ENCODE data around the gene NLGN3.

GRCh38 chrX:71173440-71173839, 28.8 kb downstream of the NLGN3 start:
- TF ChIP-seq YY1 (IDR thresholded peaks at IDR 0.05; ENCODE audit: low read depth, low read length) (no peak), TAF7 (optimal IDR thresholded peaks at IDR 0.05; ENCODE audit: borderline replicate concordance, low read depth, low read length) (no peak), CTCF (IDR thresholded peaks at IDR 0.05; ENCODE audit: control extremely low read depth in 1 of 3, insufficient read depth in 1 of 3, low read depth in 1 of 3, low read length in 3 of 3) (no peak), RAD21 (IDR thresholded peaks at IDR 0.05 in 1 of 2, conservative IDR thresholded peaks at IDR 0.05 in 1 of 2; ENCODE audit: low read depth in 2 of 2, low read length in 2 of 2) (no peak), EZH2 (IDR thresholded peaks at IDR 0.05; ENCODE audit: low read depth, low read length, severe bottlenecking) (no peak), EP300 (IDR thresholded peaks at IDR 0.05; ENCODE audit: borderline replicate concordance in 1 of 2, low read depth in 2 of 2, low read length in 2 of 2) (no peak), CEBPB (IDR thresholded peaks at IDR 0.05; ENCODE audit: low read depth, low read length) (no peak), TAF1 (IDR thresholded peaks at IDR 0.05; ENCODE audit: low read depth, low read length) (no peak)
- TF ChIP-seq, protein P1, sequence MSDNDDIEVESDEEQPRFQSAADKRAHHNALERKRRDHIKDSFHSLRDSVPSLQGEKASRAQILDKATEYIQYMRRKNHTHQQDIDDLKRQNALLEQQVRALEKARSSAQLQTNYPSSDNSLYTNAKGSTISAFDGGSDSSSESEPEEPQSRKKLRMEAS (IDR thresholded peaks at IDR 0.05): no peak
